Mesenteric fat pad (tissue), 1 donor: ENCODE data around the gene SUN1. TPM values are rescaled to one million over a fixed set of nuclear protein-coding genes. Genes with fewer than 3 reads are reported as not detected.

Experiments
- DNase-seq: peaks from one replicate; pipeline ENCODE4 v3.0.0-alpha.2; 2020; ENCODE audit warnings: low spot score
- total RNA-seq: library from RNA; stranded (reverse); fragmentation: NEBNext Ultra II Directional; extraction: Animal tissue kit (Norgen Biotek cat#: 25700); gene quantifications from one replicate; pipeline ENCODE4 v1.2.1, GENCODE V29; 2021
- donor health status: DM: yes; HTN: yes; CAD: no.

SUN1 gene
- total RNA-seq, 1 donor from 2014 or later, result 144 TPM

DNA sequence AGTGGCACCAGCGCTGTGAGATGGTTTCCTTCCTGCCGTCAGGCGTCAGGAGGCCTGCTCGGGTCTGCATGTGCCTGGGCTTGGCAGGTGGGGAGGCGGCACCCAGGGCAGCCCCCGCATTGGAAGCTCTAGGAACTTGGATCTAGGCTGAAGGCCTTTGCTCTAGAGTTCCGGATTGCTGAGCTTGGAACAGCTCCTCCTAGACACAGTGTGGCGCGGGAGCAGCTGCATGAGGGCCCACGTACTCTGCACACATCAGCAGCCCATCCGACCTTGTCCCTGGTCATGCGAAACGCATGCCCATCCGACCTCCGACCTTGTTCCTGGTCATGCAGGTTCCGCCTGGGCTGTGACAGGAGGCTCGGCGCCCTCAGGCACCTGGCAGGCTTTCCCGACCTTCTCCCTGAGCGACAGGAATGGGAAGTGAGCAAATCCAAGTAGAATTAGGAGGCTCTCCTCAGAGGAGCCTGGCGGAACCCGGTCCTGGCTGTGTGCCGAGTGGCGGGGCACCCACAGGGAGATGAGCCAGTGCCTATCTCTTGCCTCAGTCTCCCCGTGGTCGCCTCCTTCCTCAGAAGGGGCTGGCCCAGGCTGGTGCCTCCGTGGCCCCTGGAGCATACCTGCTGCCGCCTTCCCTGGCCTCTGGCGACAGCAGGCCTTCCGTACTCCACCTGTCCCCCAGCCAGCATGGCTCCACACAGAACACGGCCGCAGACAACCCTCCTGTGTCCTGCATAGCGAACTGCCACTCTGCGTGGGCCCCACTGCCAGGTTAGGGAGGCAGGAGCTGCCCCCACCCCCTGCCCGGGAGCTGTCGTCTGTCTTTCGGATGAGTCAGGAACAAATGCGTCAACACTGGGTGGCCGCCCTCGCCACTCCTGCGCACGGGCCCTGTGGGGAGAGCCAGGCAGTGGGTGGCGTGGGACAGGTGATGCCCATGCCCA lies 56.1 kb downstream of the SUN1 start:
- no peak for DNase-seq

DNA sequence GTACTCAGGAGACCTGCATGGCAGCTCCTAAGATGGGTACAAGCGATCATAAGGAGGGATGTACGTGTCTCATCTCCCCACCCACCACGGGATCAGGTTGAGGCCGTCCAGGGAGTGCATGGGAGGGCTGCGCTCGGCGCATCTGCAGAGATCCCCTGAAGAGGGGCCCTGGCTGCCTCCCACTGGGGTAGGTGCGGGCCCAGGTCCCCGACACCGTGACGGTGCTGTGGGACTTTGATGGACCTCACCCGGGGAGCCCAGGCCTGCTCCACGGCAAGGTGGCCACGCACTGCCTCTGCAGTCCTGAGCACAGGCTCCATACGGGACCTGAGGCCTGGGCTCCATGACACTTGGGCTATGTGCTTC lies 56.7 kb downstream of the SUN1 start:
- no peak for DNase-seq

DNA sequence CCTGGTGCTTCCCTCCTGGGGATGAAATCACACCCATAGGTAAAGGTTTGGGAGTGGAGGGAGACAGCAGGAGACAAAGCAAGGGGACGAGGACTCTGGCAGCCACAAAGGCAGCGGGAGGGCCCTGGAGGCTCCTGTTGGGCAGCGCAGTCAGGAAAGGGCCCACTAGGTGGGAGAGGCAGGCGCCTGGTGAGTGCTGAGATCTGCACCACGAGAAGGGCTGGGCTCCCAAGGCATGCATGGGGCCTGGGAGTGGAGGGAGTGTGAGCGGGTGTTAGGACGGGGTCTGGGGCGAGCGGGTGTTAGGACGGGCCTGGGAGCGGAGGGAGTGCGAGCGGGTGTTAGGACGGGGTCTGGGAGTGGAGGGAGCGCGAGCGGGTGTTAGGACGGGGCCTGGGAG lies 57.1 kb downstream of the SUN1 start:
- no peak for DNase-seq

- no peak for DNase-seq
Measured at GRCh38 chr7:890868-891267, 58.6 kb downstream of the SUN1 start.

DNA sequence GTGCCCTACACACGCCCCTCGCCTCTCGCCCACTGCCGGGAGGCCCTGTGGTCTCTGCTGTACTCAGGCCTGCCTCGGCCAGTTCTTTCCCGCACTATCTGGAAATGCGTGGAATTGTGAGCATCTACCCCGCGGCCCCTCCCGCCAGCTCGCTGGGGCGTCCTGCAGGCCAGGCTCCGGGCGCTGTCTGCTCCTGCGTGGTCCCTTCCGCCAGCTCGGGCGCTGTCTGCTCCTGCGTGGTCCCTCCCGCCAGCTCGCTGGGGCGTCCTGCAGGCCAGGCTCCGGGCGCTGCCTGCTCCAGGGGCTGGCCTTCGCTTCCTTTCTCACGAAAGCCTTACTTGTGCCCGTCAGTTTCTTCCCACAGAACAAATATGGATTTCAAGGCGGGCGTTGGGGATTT lies 59.0 kb downstream of the SUN1 start:
- DNase-seq, result no peak

- no peak for DNase-seq
Measured at GRCh38 chr7:891805-892204, 59.5 kb downstream of the SUN1 start.

- DNase-seq, result no peak
Measured at GRCh38 chr7:892648-893593, 60.6 kb downstream of the SUN1 start.

DNA sequence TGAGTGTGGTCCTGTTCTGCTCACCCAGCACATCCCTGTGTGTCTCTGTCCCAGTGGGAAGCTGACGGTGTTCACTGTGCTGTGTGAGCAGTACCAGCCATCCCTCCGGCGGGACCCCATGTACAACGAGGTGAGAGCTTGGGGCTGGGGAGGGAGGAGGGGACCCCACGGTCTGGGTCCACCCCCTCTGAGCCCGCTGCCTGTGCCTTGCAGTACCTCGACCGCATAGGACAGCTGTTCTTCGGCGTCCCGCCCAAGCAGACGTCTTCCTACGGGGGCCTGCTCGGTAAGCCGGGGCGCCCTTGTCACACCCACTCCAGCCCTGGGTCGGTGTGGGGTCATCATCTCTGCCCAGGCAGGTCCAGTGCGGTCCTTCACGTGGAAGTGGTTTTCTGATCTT lies 61.4 kb downstream of the SUN1 start:
- no peak for DNase-seq

DNA sequence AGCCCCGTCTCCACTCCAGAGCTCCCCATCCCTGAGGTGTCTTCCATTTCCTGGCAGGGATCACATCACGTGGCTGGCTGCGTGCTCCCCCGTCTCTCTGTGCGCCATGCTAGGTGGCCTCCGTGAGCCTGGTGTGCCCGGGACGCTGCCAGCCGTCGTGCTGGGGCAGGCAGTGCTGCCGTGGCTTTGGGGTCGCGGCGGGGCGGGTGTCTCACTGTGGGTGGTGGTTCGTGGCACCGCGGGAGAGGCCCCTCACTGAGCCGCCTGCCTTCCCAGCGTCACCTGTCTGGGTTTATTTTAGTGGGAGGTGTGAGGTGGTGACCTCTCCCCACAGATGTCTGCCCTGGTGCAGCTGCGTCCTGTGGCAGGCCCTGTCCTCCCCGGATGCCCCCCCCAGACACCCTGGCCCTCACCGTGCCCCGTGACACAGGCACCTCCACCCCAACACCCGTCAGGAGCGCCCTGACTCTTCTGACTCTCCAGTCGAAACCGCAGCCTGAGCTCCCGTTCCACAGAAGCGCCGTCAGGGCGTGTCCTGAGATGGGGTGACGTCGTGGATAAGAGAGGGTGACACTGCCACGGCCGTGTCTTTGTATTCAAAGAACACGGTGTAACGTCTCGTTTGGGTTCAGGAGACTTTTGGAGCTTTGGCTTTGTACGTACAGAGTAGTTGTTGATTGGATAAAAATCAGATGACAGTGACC lies 62.0 kb downstream of the SUN1 start:
- DNase-seq, result no peak

DNA sequence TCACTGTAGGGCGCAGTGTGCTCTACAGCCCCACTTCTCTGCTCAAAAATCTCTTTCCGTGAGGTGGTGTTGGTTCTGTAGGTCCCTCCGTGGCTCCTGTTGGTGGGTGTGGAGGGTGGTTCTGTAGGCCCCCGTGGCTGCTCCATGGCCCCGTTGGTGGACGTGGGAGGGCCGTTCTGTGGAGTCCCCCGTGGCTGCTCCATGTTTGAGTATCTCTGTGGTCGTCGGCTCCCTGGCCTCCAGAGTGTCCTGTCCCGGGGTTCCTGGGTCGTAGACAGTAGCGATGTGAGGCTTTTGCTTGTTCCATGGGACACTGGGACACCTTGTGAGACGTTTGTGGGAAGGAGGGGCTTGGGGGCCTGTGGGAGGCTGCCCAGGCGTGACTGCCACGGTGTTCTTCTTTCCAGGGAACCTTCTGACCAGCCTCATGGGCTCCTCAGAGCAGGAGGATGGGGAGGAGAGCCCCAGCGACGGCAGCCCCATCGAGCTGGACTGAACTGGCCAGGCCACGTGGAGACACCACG lies 62.7 kb downstream of the SUN1 start:
- DNase-seq, result no peak

GRCh38 chr7:895451-896052 lies 63.3 kb downstream of the SUN1 start:
- DNase-seq, result no peak

DNA sequence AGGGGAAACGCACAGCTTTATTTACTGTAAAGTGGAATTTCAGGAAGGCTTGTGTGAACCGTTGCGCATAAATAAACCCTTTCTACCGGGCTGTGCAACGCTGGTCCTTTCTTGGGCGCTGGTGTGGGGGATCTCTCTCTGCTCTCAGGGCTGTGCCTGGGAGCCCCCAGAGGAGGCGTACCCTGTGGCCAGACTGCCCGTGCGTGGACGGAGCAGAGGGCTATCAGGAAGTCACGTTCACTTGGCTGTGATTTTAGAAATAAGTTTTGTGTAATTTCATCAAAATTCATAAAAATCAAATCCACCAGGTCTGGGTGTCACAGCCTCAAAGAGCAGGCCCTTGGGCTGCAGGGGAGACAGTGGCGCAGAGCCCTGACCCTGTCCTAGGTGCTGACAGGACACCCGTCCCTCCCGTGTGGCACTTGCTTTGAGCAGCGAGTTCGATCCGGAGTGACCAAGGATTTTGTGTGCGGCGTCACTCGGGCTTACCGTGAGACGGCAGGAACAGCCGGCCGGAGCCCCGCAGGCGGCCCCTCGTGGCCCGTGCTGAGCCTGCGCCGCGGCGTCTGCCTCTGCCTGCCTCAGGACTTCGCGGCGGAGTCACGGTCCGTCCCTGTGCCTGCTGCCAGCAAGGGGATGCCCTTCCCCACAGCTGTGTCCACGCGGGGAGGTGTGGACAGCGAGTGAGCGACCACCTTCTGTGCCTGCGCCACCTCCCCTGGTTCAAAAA lies 64.2 kb downstream of the SUN1 start:
- DNase-seq, result no peak

DNA sequence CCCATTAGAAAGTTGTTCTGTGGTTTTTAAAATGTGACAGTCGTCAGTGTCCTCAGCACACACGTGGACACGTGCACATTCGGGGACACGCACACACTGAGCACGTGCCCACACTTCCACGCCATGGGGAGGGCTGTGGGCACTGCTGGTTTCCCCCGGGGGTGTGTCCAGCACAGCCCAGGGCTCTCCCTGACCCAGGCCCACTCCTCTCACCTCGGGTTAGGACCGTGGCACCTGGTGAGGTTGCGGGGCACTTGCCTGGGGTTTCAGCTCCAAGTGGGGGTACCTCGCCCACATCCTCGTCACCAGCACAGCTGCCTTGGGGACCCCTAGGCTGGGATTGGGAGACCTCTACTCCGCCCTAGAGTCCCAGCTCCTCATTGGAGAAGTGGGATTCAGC lies 64.8 kb downstream of the SUN1 start:
- no peak for DNase-seq

DNA sequence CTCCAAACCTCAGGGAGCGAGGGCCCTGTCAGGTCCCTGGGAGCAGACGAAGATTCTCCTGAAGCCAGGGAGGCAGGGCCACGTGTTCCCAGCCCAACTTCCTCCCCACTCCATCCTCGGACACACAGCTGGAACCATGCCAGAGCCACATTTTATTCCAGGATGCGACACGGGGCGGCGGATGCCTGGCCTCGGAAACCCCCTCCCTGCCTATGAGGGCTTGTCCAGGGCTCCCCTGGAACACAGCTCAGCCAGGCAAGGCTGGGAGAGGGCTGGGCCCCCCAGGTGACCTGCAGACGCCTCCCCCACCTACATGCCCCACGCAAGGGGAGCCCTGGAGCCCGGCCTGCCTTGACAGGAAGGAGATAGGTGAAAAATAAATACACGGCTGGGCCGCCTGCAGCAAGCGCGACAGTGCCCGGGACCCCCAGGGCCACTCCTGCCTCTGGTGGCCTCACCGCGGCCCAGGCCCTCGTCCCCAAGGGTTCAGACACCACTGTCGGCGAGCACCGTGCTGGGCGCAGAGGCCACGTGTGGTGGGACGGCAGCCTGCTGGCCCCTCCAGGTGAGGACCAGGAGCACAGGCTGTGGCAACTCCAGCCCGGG lies 65.6 kb downstream of the SUN1 start:
- DNase-seq, result no peak

DNA sequence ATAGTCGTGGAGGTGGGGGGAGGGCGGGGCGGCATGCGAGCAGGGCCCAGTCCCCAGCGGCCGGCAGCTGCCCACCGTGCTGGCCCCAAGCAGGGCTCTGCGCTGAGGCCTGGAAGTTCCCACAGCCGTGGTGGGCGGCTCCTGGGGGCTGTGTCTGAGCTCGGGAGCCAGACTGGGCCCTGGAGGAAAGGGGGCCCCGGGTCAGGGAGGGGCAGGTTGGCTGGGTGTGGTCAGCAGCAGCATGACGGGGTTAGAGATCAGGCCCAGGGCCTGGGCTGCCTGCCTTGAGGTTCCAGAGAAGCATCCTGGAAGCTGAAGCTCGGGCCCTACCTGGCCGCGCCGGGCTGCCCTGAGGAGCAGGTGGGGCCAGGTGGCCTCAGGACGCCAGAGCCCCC lies 66.2 kb downstream of the SUN1 start:
- no peak for DNase-seq

- no peak for DNase-seq
Measured at GRCh38 chr7:898855-899681, 66.8 kb downstream of the SUN1 start.

- DNase-seq, result no peak
Measured at GRCh38 chr7:899806-900205, 67.5 kb downstream of the SUN1 start.

- DNase-seq, result no peak
Measured at GRCh38 chr7:900331-901040, 68.2 kb downstream of the SUN1 start.
